Smooth muscle cell (in vitro differentiated cells): Measurements from ENCODE around the gene VWC2L. TPM values are rescaled to one million over a fixed set of nuclear protein-coding genes. Genes with fewer than 3 reads are reported as not detected.

Experiments
- DNase-seq: peaks from one replicate; lab custom pipeline; 2025; ENCODE audit not compliant: unreplicated experiment; lab: John Stamatoyannopoulos, UW
- H2AFZ ChIP-seq: fragments of 200-600 bp; sonication (generic); 2 replicates; pipeline ENCODE4 v1.6.0; 2016; ENCODE audit warnings: antibody characterized with exemption, low read depth, mild to moderate bottlenecking
- H3F3A ChIP-seq: fragments of 200-600 bp; sonication (generic); 2 replicates; pipeline ENCODE4 v1.6.0; 2017; ENCODE audit warnings: antibody characterized with exemption, low read depth
- H3K27ac ChIP-seq: fragments of 200-600 bp; sonication (generic); 2 replicates; pipeline ENCODE4 v1.5.1; 2016; ENCODE audit warnings: low read depth, mild to moderate bottlenecking
- H3K27me3 ChIP-seq: fragments of 200-600 bp; sonication (generic); 2 replicates; pipeline ENCODE4 v1.6.1; 2016; ENCODE audit warnings: low read depth, mild to moderate bottlenecking
- H3K36me3 ChIP-seq: fragments of 200-600 bp; sonication (generic); 2 replicates; pipeline ENCODE4 v1.5.1; 2016; ENCODE audit warnings: low read depth
- H3K4me1 ChIP-seq: fragments of 200-600 bp; sonication (generic); 2 replicates; pipeline ENCODE4 v1.5.1; 2016; ENCODE audit warnings: low read depth
- H3K4me2 ChIP-seq: fragments of 200-600 bp; sonication (generic); 2 replicates; pipeline ENCODE4 v1.6.0; 2016; ENCODE audit warnings: mild to moderate bottlenecking
- H3K4me3 ChIP-seq: fragments of 200-600 bp; sonication (generic); 2 replicates; pipeline ENCODE4 v1.5.1; 2016; ENCODE audit warnings: mild to moderate bottlenecking
- H3K79me2 ChIP-seq: fragments of 200-600 bp; sonication (generic); 2 replicates; pipeline ENCODE4 v1.6.0; 2016; ENCODE audit warnings: low read depth, mild to moderate bottlenecking
- H3K9ac ChIP-seq: fragments of 200-600 bp; sonication (generic); 2 replicates; pipeline ENCODE4 v1.6.0; 2016; ENCODE audit warnings: low read depth
- H3K9me3 ChIP-seq: fragments of 200-600 bp; sonication (generic); replicated peaks from 2 replicates; pipeline ENCODE4 v1.5.1; 2016; ENCODE audit warnings: low read depth
- H4K20me1 ChIP-seq: fragments of 200-600 bp; sonication (generic); 2 replicates; pipeline ENCODE4 v1.6.0; 2016; ENCODE audit warnings: low read depth
- WGBS: methylation state at CpG from one replicate; pipeline ENCODE4 v1.1.7; 2016; ENCODE audit warnings: low lambda C conversion rate; 5-methylcytosine and 5-hydroxymethylcytosine counted together
- polyA plus RNA-seq: library from polyadenylated mRNA; unstranded; fragments of >200 nt; fragmentation: Nextera tagmentation; extraction: Ambion mirVana; gene quantifications from 2 replicates; pipeline ENCODE4 v1.2.1, GENCODE V29; 2016
- total RNA-seq: library from RNA; depleted of rRNA; stranded (reverse); fragments of >200 nt; gene quantifications from 2 replicates; pipeline ENCODE4 v1.2.3, GENCODE V29; 2014
- TF ChIP-seq, protein P1 (sequence below): fragments of 200-600 bp; sonication (generic); IDR thresholded peaks from 2 replicates; pipeline ENCODE4 v1.5.1; 2017; ENCODE audit warnings: borderline replicate concordance, mild to moderate bottlenecking, antibody characterized with exemption; ENCODE audit not compliant: insufficient read depth, poor library complexity, severe bottlenecking

VWC2L gene
- total and polyA plus RNA-seq, 2 experiments from 2014 or later: not detected

DNA sequence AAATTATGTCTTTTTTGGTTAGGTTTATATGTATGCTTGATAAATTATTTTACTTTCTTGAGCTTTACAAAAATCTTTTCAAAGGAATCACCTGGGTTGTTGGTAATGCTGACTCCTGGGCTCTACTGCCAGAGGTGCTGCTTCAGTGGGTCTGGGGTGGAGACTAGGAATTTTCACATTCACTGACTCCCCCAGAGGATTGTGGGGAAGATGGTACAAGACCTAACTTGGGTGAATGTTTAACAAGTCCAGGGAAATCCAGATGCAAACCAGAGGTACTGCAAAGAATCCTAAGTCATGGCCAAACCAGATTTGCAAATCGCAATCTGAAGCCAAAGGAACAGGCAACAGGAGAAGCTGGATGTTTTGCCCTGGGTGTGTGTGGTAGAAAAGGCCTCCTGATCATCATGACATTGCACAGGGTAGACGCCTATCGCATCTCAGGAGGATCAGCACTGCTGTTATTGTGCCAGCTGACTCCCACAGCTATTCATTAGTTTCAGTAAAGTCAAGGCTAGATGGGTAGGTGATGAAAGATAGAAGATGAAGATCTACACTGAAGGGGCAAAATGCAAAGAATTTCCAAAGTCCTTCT, 213.4 kb downstream of the VWC2L start:
- Histone ChIP-seq H3K4me3 (no peak overlapping the region), H3K9ac (no peak overlapping the region), H3K9me3 (no peaks in the 10 kb centered on the region), H3K4me1 (no peaks in the 10 kb centered on the region), H3K4me2 (no peak overlapping the region), H3K79me2 (no peaks in the 10 kb centered on the region), H3F3A (no peaks in the 10 kb centered on the region), H3K27me3 (no peaks in the 10 kb centered on the region), H3K27ac (no peak overlapping the region), H4K20me1 (no peaks in the 10 kb centered on the region), H2AFZ (no peak overlapping the region), H3K36me3 (no peaks in the 10 kb centered on the region)
- 68% methylated on average over 3 of the region's 3 CpGs for WGBS
- TF ChIP-seq, protein P1, sequence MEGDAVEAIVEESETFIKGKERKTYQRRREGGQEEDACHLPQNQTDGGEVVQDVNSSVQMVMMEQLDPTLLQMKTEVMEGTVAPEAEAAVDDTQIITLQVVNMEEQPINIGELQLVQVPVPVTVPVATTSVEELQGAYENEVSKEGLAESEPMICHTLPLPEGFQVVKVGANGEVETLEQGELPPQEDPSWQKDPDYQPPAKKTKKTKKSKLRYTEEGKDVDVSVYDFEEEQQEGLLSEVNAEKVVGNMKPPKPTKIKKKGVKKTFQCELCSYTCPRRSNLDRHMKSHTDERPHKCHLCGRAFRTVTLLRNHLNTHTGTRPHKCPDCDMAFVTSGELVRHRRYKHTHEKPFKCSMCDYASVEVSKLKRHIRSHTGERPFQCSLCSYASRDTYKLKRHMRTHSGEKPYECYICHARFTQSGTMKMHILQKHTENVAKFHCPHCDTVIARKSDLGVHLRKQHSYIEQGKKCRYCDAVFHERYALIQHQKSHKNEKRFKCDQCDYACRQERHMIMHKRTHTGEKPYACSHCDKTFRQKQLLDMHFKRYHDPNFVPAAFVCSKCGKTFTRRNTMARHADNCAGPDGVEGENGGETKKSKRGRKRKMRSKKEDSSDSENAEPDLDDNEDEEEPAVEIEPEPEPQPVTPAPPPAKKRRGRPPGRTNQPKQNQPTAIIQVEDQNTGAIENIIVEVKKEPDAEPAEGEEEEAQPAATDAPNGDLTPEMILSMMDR: no peak
- no peak for DNase-seq

DNA sequence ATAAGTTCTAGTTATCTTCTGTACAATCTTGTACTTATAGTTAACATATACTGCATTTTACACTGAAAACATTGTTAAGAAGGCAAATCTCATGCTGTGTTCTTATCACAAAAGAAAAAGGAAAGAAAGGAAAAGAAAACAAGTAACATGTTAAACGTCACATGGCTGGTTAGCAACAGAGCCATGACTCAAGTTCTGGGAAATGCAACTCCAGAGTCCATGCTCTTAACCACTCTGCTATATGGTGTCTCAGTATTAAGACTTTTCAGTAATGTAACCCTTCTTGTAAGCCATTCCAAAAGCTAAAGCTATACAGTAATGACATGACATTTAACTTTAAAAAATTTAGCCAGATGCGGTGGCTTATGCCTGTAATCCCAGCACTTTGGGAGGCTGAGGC, 217.2 kb downstream of the VWC2L start:
- WGBS: 64% methylated on average over 2 of the region's 2 CpGs
- Histone ChIP-seq H3K27ac (no peak overlapping the region), H3K9me3 (no peaks in the 10 kb centered on the region), H2AFZ (no peak overlapping the region), H3K9ac (no peak overlapping the region), H3K36me3 (no peaks in the 10 kb centered on the region), H3K4me1 (no peaks in the 10 kb centered on the region), H3F3A (no peaks in the 10 kb centered on the region), H3K27me3 (no peaks in the 10 kb centered on the region), H3K79me2 (no peaks in the 10 kb centered on the region), H3K4me2 (no peak overlapping the region), H3K4me3 (no peak overlapping the region), H4K20me1 (no peaks in the 10 kb centered on the region)
- no peak for DNase-seq
- TF ChIP-seq, protein P1: no peak
